Femur (tissue), 1 donor: ENCODE data around the gene SPEF1.
"Not testable (repeated sequence)": the region's sequence is repeated elsewhere in the genome, so short reads cannot be mapped to it uniquely, and the experiment has no call there.

Experiments
- DNase-seq: peaks from one replicate; pipeline ENCODE4 v3.0.0-alpha.2; 2017

The SPEF1 gene

GRCh38 chr20:3781153-3781910 is at the start of gene SPEF1:
Gene SPEF1, minus strand, starts transcription at chr20:3781448. Its CDS starts 161 bp downstream, at chr20:3781287.
- peak; percentile 91 for DNase-seq

- DNase-seq: not testable (repeated sequence)
Measured at GRCh38 chr20:3829891-3830290, 48.6 kb upstream of the SPEF1 start.

- no peak for DNase-seq
Measured at GRCh38 chr20:3828798-3829197, 47.5 kb upstream of the SPEF1 start.

GRCh38 chr20:3826420-3826819 is 45.2 kb upstream of the SPEF1 start:
- no peak for DNase-seq

- DNase-seq: no peak
Measured at GRCh38 chr20:3825526-3825925, 44.3 kb upstream of the SPEF1 start.

GRCh38 chr20:3823881-3824280 is 42.6 kb upstream of the SPEF1 start:
- no peak for DNase-seq

GRCh38 chr20:3821996-3822395 is 40.7 kb upstream of the SPEF1 start:
- peak; percentile 20 for DNase-seq

- DNase-seq: peak; percentile 29
Measured at GRCh38 chr20:3820901-3821727, 39.9 kb upstream of the SPEF1 start.

GRCh38 chr20:3820048-3820900 is 39.0 kb upstream of the SPEF1 start, which contains the start of gene AP5S1:
Gene AP5S1, plus strand, starts transcription at chr20:3820547. Its CDS starts 1,571 bp downstream, at chr20:3822118.
- peak; percentile 98 for DNase-seq

GRCh38 chr20:3819411-3820047 is 38.3 kb upstream of the SPEF1 start:
- DNase-seq: peak; percentile 40

GRCh38 chr20:3818155-3819151 is 37.2 kb upstream of the SPEF1 start:
- DNase-seq: peak; percentile 75

GRCh38 chr20:3815703-3816315 is 34.6 kb upstream of the SPEF1 start:
- peak; percentile 15 for DNase-seq

GRCh38 chr20:3814928-3815495 is 33.8 kb upstream of the SPEF1 start:
- DNase-seq: peak; percentile 25

GRCh38 chr20:3813848-3814581 is 32.8 kb upstream of the SPEF1 start:
- peak; percentile 22 for DNase-seq

- peak; percentile 19 for DNase-seq
Measured at GRCh38 chr20:3812975-3813847, 32.0 kb upstream of the SPEF1 start.

- DNase-seq: peak; percentile 29
Measured at GRCh38 chr20:3812259-3812681, 31.0 kb upstream of the SPEF1 start.

GRCh38 chr20:3811467-3812258 is 30.4 kb upstream of the SPEF1 start:
- peak; percentile 98 for DNase-seq

- DNase-seq: no peak
Measured at GRCh38 chr20:3808544-3808943, 27.3 kb upstream of the SPEF1 start.
